ENCODE results near the gene UCP3. TPM values are rescaled to one million over a fixed set of nuclear protein-coding genes. Genes with fewer than 3 reads are reported as not detected.

Gene UCP3
- total and polyA plus RNA-seq, 2 donors (not counting 1 experiment from before 2014, with no cell fraction given) = 8.9 to 11.0 TPM

- H4K20me1 ChIP-seq (ENCODE audit: control insufficient read depth, insufficient read depth, low read length, poor library complexity, severe bottlenecking) = peaks cover 54% of the 10 kb centered on the region
- Mint-ChIP-seq H3K4me1 (peaks cover 68% of the 10 kb centered on the region), H3K27me3 (no peaks in the 10 kb centered on the region), H3K9me3 (ENCODE audit: insufficient read depth) (no peaks in the 10 kb centered on the region), H3K27ac (peak overlapping the region; percentile 99), H3K4me3 (peak overlapping the region; percentile 99)
- peak; percentile 32 for DNase-seq
- H3K9ac ChIP-seq (ENCODE audit: low read length) = peak overlapping the region; percentile 97
- H2AFZ ChIP-seq (ENCODE audit: insufficient read depth, low read depth, low read length, poor library complexity, severe bottlenecking) = no peak overlapping the region
- peak overlapping the region; percentile 94 to 99 for H3K27ac ChIP-seq (ENCODE audit: low read length in 2 of 2)
- H3K4me1 ChIP-seq (ENCODE audit: control insufficient read depth in 2 of 2, insufficient read depth in 2 of 2, low read length in 2 of 2) = peaks cover 54 to 68% of the 10 kb centered on the region in 2 donors
- no peaks in the 10 kb centered on the region for H3K27me3 ChIP-seq (replicated peaks in 1 of 4; ENCODE audit: control extremely low read depth in 1 of 4, control insufficient read depth in 3 of 4, insufficient read depth in 4 of 4, low read length in 3 of 4)
- WGBS (ENCODE audit: insufficient coverage) = 31% methylated on average over 7 of the region's 13 CpGs
- peak overlapping the region; percentile 86 to 100 (median 96) for H3K4me3 ChIP-seq (ENCODE audit: control extremely low read depth in 1 of 5, extremely low read depth in 1 of 5, insufficient read depth in 1 of 5, low read depth in 2 of 5, low read length in 4 of 5)
- no peaks in the 10 kb centered on the region for H3K9me3 ChIP-seq (ENCODE audit: control extremely low read depth in 1 of 3, control insufficient read depth in 2 of 3, insufficient read depth in 1 of 3, low read length in 2 of 3)
- CTCF ChIA-PET = interaction anchor here (0.8 to 7.4 kb wide), 11 partner anchors 13 to 190 kb away, joined by 3 to 97 read pairs (median 6); partner anchors contain the start of genes C2CD3 and PPME1
- no peak for ATAC-seq (ENCODE audit: low read depth)
- intact Hi-C loops (cut with micrococcal nuclease) = loop anchor here (5.0 kb wide), 1 partner anchor 1759 kb away; the partner anchor contains the start of gene INPPL1
- POLR2A ChIA-PET = interaction anchor here (0.6 to 8.8 kb wide), 12 partner anchors 11 to 757 kb away, joined by 3 to 155 read pairs (median 14); partner anchors contain the start of genes C2CD3 and PPME1
- no peak for TF ChIP-seq EZH2 (IDR thresholded peaks at IDR 0.05; ENCODE audit: borderline replicate concordance, insufficient read depth, low read depth, low read length, poor library complexity, severe bottlenecking)
- TF ChIP-seq, protein P1, sequence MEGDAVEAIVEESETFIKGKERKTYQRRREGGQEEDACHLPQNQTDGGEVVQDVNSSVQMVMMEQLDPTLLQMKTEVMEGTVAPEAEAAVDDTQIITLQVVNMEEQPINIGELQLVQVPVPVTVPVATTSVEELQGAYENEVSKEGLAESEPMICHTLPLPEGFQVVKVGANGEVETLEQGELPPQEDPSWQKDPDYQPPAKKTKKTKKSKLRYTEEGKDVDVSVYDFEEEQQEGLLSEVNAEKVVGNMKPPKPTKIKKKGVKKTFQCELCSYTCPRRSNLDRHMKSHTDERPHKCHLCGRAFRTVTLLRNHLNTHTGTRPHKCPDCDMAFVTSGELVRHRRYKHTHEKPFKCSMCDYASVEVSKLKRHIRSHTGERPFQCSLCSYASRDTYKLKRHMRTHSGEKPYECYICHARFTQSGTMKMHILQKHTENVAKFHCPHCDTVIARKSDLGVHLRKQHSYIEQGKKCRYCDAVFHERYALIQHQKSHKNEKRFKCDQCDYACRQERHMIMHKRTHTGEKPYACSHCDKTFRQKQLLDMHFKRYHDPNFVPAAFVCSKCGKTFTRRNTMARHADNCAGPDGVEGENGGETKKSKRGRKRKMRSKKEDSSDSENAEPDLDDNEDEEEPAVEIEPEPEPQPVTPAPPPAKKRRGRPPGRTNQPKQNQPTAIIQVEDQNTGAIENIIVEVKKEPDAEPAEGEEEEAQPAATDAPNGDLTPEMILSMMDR (IDR thresholded peaks at IDR 0.05) = no peak
- peaks cover 24 to 53% of the 10 kb centered on the region in 2 experiments for H3K36me3 ChIP-seq (replicated peaks in 1 of 2; ENCODE audit: control extremely low read depth in 1 of 2, control insufficient read depth in 1 of 2, extremely low read depth in 1 of 2, insufficient read depth in 2 of 2, low read length in 1 of 2)
- H3K79me2 ChIP-seq (ENCODE audit: control insufficient read depth, insufficient read depth, low read length) = peaks cover 65% of the 10 kb centered on the region
- H3K4me2 ChIP-seq (replicated peaks; ENCODE audit: low read depth, low read length, poor library complexity, severe bottlenecking) = peak overlapping the region; percentile 96
These were observed 27.7 kb downstream of the UCP3 start for GRCh38 chr11:73981051-73981805.

Data from B cell (primary cell).